ENCODE measurements around the gene BTBD17. TPM values are rescaled to one million over a fixed set of nuclear protein-coding genes. Genes with fewer than 3 reads are reported as not detected.
A peak's percentile ranks its signal among the peaks of the same experiment; 100 is the strongest.

The BTBD17 gene
- total RNA-seq, 1 donor from 2014 or later = not detected

GRCh38 chr17:74389084-74389753 lies 27.6 kb upstream of the BTBD17 start:
- no peak for DNase-seq (ENCODE audit: low read depth in 2 of 2)

DNA sequence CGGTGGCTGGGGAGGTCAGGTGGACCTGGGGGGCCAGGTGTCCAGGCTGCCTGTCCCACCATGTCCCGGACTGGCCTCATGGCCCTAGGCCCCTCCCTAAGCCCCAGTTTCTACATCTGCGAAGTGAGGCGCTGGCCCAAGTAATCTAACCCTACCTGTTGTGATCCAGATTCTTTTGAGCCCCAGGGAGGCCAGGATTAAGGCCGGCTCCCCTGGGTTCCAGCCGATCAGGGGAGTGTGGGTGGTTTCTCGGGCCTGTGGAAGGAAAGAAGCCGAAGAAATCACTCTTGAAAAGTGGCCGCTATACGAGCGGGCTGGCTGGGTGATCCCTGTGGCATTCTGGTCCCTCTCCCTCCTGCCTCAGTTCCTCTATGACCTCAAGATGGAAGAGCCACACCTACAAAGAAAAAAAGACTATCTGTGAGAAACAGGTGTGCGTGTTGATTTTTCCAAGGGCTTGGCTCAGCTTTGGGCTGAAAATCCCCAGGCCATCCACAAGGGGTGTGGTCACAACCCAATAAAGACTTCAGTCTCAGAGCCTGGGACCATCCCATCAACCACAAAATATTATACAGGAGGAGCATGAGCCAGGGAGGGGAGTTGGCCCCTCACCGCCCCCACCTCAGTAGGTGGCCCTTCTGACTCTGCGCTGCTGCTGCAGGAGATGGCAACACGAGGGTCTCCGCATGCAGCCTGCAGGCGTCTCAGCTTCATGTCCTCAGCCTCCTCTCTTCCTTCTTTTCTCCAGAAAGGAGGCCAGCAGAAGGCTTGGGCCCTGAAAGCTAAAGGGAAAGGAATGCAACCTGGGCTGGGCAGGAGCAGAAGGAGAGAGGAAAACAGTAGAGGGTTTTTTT lies 25.9 kb upstream of the BTBD17 start:
- DNase-seq (ENCODE audit: low read depth in 2 of 2) = no peak

DNA sequence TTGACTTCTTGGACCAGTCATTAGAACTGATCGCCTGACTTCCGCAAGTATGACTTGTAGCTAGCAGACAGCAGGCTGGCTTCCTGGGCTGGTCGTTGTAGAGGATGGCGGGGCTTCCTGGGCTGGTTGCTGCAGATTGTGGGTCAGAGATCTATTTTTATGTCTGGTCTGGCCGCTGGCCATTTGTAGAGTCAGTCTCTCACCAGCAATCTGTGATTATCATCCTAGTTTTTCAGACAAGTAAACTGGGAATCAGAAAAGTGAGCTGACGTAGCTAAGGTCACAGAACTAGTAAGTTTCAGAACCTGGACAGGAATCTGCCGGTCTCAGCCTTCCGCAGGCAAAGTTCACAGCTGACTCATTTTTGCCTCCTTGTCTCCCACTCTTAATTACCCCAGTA lies 24.7 kb upstream of the BTBD17 start:
- peak; percentile 9 to 19 for DNase-seq (ENCODE audit: low read depth in 2 of 2)

DNA sequence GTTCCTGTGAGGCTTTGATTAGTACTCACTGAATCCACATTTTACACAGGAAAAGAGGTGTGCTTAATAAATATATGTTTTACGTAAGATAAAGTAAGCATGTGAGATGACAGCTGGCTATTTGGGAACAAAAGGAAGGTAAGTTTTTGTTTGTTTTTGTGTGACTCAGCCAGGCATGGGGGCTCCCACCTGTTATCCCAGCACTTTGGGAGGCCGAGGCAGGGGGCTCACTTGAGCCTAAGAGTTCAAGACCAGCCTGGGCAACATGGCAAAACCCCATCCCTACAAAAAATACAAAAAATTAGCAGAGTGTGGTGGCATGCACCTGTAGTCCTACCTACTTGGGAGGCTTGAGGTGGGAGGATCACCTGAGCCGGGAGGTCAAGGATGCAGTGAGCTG lies 23.5 kb upstream of the BTBD17 start:
- no peak for DNase-seq (ENCODE audit: low read depth in 2 of 2)

DNA sequence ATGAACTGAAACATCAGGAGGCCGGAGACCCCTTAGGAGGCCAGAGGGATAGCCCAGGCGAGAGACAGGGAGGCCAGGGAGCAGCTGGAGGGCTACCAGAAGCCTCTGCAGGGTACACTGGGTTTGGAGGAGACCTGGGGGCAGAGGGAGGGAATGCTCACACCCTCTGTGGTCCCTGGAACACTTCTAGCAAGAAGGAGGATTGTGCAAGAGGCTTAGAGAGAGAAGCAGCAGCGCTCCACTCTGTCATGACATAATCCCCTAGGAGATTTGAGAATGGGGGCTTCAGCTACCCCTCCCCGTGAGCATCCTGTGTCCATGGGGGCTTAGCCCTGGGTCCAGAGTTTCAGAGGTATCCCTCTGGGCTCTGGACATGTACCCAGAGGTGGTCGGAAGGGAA lies 21.5 kb upstream of the BTBD17 start:
- no peak for DNase-seq (ENCODE audit: low read depth in 2 of 2)

DNA sequence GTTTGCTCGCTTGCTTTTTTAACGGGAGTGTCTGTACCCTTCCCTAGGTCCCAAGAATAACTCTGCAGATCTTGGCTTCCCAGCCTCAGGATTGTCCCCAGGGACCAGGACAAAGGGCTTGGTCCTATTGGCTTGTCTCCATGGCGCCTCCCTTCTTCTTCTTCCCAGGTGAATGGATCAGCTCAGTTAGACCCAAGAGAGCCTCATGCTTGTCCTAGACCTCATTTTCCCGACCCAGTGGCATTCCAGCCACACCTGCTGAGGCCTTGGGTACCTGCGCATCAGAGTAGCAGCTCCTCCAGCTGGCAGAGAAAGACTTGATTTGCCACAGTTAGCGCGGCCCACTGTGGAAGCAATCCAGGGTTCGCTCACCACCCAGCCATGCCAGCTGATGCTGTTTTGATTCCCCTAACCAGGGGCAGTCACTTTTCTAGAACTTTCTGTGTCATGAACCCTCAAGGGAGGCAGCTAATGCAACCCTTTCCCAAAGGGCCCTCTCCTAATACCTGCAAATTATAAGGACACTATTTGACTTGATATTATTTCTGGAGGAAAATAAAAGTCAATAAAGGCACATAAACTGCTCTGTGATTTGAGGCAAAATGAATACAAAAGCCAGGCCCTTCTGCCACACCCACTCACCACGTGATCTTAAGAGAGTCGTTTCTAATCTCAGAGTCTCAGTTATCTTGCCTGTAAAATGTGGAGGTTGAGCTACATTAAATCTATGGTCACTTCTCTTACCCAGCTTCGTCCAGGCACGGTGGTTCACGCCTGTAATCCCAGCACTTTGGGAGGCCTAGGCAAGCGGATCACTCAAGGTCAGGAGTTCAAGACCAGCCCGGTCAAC lies 19.5 kb upstream of the BTBD17 start:
- no peak for DNase-seq (ENCODE audit: low read depth in 2 of 2)

- DNase-seq (ENCODE audit: low read depth in 2 of 2) = no peak
These were observed 18.7 kb upstream of the BTBD17 start for GRCh38 chr17:74380086-74380958.

DNA sequence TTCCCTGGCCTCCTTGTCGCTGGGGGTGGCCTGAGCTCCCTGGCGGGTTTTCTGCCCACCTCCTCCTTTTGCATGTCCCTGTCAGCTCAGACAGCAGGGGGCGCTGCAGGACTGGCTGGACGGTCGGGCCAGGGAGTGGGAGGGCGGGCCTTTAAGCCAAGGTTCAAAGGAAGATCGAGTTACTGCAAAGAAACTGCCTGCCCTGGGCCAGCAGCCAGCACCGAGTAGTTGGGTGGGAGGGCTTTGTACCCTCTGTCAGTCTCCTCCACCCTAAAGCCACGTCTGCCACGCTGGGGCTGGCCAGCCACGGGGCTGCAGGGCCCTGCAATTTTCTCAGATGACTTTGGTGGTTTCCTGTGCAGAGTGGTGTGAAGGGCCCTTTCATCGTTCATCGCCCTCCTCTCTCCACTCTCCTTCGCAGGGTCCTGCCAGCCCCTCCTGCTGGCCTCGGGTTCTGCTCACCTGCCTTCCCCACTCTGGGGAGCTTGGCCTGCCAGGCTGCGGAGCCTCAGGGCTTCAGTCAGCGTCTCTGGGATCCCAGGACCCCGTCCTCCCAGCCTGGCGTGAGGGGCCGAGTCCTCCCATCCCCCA lies 17.9 kb upstream of the BTBD17 start:
- DNase-seq (ENCODE audit: low read depth in 2 of 2) = peak; percentile 75 to 85

GRCh38 chr17:74374858-74375257 lies 13.2 kb upstream of the BTBD17 start:
- no peak for DNase-seq (ENCODE audit: low read depth in 2 of 2)

DNA sequence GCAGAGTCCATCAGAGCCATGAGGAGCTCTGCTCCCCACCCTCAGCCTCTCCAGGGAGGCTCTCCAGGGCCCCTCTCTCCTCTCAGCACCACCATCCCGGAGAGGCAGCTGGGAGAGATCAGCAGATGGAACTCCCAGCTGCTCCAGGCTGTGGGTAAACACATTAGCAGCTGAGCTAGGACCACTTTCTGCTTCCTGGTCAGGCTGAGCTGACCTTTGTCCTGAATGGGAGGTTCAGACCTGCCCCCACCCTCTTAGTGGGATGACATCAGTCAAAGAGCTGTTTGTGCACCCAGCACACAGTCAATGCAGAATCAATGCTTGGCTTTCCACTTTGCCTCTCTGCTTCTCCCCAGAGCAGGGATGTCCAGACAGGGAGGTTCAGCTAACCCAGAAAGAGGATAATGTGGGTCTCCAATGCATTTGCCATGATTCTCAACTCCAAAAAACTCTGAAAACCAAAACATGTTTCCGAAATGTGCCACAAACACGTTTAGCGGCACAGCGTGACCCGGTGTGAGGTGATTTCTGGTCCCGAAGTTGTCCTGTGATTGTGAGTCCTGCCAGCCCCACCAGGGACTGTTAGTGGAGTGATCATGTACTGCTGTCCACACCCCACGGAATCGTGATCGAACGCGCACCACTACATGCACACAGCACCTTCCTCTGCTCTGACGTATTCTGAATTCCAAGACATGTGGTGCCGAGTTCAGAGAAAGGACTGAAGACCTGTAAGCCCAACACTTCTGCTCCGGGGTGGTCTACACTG lies 12.4 kb upstream of the BTBD17 start:
- DNase-seq (ENCODE audit: low read depth in 2 of 2) = no peak

GRCh38 chr17:74372426-74372825 lies 10.8 kb upstream of the BTBD17 start:
- no peak for DNase-seq (ENCODE audit: low read depth in 2 of 2)

DNA sequence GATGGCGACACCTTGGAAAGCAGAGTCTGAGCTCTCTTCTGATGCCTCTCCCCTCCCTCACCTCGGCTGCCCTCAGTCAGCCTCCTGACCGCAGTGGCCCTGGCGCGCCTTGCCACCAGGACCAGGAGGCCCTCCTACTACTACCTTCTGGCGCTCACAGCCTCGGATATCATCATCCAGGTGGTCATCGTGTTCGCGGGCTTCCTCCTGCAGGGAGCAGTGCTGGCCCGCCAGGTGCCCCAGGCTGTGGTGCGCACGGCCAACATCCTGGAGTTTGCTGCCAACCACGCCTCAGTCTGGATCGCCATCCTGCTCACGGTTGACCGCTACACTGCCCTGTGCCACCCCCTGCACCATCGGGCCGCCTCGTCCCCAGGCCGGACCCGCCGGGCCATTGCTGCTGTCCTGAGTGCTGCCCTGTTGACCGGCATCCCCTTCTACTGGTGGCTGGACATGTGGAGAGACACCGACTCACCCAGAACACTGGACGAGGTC lies 10.0 kb upstream of the BTBD17 start:
- DNase-seq (ENCODE audit: low read depth in 2 of 2) = no peak

GRCh38 chr17:74369665-74370490 lies 8.2 kb upstream of the BTBD17 start:
- DNase-seq (ENCODE audit: low read depth in 2 of 2) = no peak

GRCh38 chr17:74369221-74369620 lies 7.6 kb upstream of the BTBD17 start:
- no peak for DNase-seq (ENCODE audit: low read depth in 2 of 2)

DNA sequence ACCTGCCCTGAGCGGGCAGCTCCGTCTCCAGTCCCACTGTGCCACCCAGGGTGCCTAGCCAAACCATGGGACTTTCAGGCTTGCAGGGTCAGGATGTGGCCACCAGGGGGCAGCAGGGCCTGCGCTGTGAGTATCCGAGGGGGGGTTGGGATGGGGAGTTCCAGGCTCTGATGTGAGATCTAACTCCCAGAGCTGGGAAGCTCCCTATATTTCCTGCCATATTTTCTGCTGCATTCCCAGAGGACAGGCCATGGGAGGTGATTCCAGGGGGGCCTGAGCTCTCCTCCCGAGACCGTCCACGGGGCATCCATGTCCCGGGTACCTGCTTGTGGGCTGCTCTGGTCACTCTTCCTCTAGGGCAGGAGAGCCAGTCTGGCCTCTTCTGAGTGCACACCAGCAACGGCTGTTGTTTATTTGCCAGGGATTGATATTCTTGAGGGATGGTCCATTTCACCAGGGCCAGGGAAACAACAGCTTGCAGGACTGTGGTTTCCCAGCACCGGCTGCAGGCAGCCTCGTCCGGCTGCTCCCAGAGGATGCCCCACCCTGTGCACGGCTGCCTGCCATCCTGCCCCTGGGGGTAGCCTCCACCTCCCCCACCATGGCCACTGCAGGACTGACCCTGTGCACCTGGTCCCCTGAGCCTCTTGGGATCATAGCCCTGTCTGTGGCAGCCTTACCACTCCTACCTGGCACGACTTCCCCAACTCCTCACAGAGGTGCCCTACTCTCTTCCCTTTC lies 6.8 kb upstream of the BTBD17 start:
- peak; percentile 61 to 80 for DNase-seq (ENCODE audit: low read depth in 2 of 2)

- DNase-seq (ENCODE audit: low read depth in 2 of 2) = no peak
These were observed 5.5 kb upstream of the BTBD17 start, which contains the start of gene GPR142 for GRCh38 chr17:74367206-74367605. TSS of gene GPR142 (plus strand) at chr17:74367506. CDS start at chr17:74369541, 2,035 bp downstream.

GRCh38 chr17:74362810-74363498 lies 1.3 kb upstream of the BTBD17 start:
- no peak for DNase-seq (ENCODE audit: low read depth in 2 of 2)

DNA sequence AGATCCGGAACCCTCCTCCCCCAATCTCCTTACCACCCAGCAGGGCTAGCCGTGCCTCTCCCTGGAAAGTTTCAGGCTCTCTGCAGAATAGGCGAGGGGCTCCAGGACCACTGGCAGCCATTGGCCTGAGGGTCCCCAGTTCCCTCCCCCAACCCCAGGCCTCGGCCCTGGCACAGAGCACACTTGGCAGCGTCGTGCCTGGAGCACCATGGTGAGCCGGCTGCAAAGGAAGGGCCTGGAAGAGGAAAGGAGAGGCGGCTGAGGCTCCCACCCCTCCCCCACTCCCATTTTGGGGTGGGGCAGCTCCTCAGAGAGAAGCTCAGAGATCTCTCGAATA lies 369 bp upstream of the BTBD17 start:
- no peak for DNase-seq (ENCODE audit: low read depth in 2 of 2)

Data from lung microvascular endothelial cell (primary cell).